Prostate gland (tissue), 2 donors: Measurements from ENCODE around the gene PXDC1.

Experiments used
- CTCF ChIP-seq, 4 experiments: fragments of 200-600 bp in 2 of 4; fragments of 450-650 bp in 2 of 4; sonication (generic) in 2 of 4; IDR thresholded peaks; 1 replicate in 3 of 4; 2 replicates in 1 of 4; pipeline ENCODE4 v1.5.1; 2016 to 2019; ENCODE audit warnings: antibody characterized with exemption in 4 of 4, mild to moderate bottlenecking in 2 of 4, moderate library complexity in 2 of 4
- POLR2A ChIP-seq: fragments of 450-650 bp; IDR thresholded peaks from one replicate; pipeline ENCODE4 v1.6.1; 2016; ENCODE audit warnings: antibody characterized with exemption, mild to moderate bottlenecking
- POLR2AphosphoS5 ChIP-seq: sonication (generic); formaldehyde crosslinking; IDR thresholded peaks from one replicate; pipeline ENCODE4 v1.6.1; 2017; ENCODE audit warnings: antibody characterized with exemption

- TF ChIP-seq CTCF (IDR thresholded peaks at IDR 0.05): no peak
- TF ChIP-seq POLR2A: no peak
- TF ChIP-seq POLR2AphosphoS5: no peak
Measured at GRCh38 chr6:3737149-3737830, 14.2 kb downstream of the PXDC1 start.
